Mononuclear cell (primary cell): ENCODE measurements around the gene MOB2. TPM values are rescaled to one million over a fixed set of nuclear protein-coding genes. Genes with fewer than 3 reads are reported as not detected.

Experiments
- H3K27me3 ChIP-seq: 2 replicates; pipeline ENCODE4 v1.6.0; 2011; ENCODE audit warnings: low read length, control low read depth; ENCODE audit not compliant: insufficient read depth
- H3K4me1 ChIP-seq: 2 replicates; pipeline ENCODE4 v1.5.1; 2011; ENCODE audit warnings: mild to moderate bottlenecking, low read length, control low read depth; ENCODE audit not compliant: insufficient read depth
- H3K4me3 ChIP-seq: 2 replicates; pipeline ENCODE4 v1.5.1; 2011; ENCODE audit warnings: mild to moderate bottlenecking, low read length, moderate library complexity
- H3K9me3 ChIP-seq: 2 replicates; pipeline ENCODE4 v1.5.1; 2011; ENCODE audit warnings: low read depth, mild to moderate bottlenecking, control low read depth, low read length
- total RNA-seq: library from RNA; depleted of rRNA; stranded (reverse); fragments of >200 nt; gene quantifications from one replicate; pipeline ENCODE4 v1.2.3, GENCODE V29; 2012

MOB2 gene
- total RNA-seq, 1 donor = 20.7 TPM

- Histone ChIP-seq H3K9me3 (no peaks in the 10 kb centered on the region), H3K27me3 (no peaks in the 10 kb centered on the region), H3K4me1 (peaks cover 15% of the 10 kb centered on the region), H3K4me3 (no peak overlapping the region)
These were observed 1.4 kb upstream of the MOB2 start for GRCh38 chr11:1487851-1488574.

GRCh38 chr11:1487091-1487850 lies 692 bp upstream of the MOB2 start:
- H3K4me3 ChIP-seq = no peak overlapping the region
- H3K4me1 ChIP-seq = peaks cover 15% of the 10 kb centered on the region
- H3K27me3 ChIP-seq = no peaks in the 10 kb centered on the region
- no peaks in the 10 kb centered on the region for H3K9me3 ChIP-seq

GRCh38 chr11:1485504-1485885 lies 1.1 kb downstream of the MOB2 start:
- Histone ChIP-seq H3K27me3 (no peaks in the 10 kb centered on the region), H3K4me1 (peaks cover 15% of the 10 kb centered on the region), H3K9me3 (no peaks in the 10 kb centered on the region), H3K4me3 (no peak overlapping the region)

- Histone ChIP-seq H3K27me3 (no peaks in the 10 kb centered on the region), H3K4me1 (peaks cover 15% of the 10 kb centered on the region), H3K4me3 (no peak overlapping the region), H3K9me3 (no peaks in the 10 kb centered on the region)
These were observed 1.7 kb downstream of the MOB2 start for GRCh38 chr11:1484695-1485503.

GRCh38 chr11:1484061-1484671 lies 2.4 kb downstream of the MOB2 start:
- Histone ChIP-seq H3K4me1 (peaks cover 15% of the 10 kb centered on the region), H3K9me3 (no peaks in the 10 kb centered on the region), H3K27me3 (no peaks in the 10 kb centered on the region), H3K4me3 (no peak overlapping the region)

GRCh38 chr11:1483445-1483961 lies 3.1 kb downstream of the MOB2 start:
- Histone ChIP-seq H3K27me3 (no peaks in the 10 kb centered on the region), H3K9me3 (no peaks in the 10 kb centered on the region), H3K4me1 (peaks cover 15% of the 10 kb centered on the region), H3K4me3 (no peak overlapping the region)

GRCh38 chr11:1482581-1483444 lies 3.8 kb downstream of the MOB2 start:
- Histone ChIP-seq H3K4me3 (no peak overlapping the region), H3K9me3 (no peaks in the 10 kb centered on the region), H3K27me3 (no peaks in the 10 kb centered on the region), H3K4me1 (peaks cover 15% of the 10 kb centered on the region)

- H3K9me3 ChIP-seq = no peaks in the 10 kb centered on the region
- no peaks in the 10 kb centered on the region for H3K27me3 ChIP-seq
- H3K4me3 ChIP-seq = no peak overlapping the region
- H3K4me1 ChIP-seq = peaks cover 8% of the 10 kb centered on the region
These were observed 4.6 kb downstream of the MOB2 start for GRCh38 chr11:1481861-1482441.

GRCh38 chr11:1481483-1481825 lies 5.1 kb downstream of the MOB2 start:
- Histone ChIP-seq H3K4me3 (no peak overlapping the region), H3K9me3 (no peaks in the 10 kb centered on the region), H3K4me1 (peaks cover 7% of the 10 kb centered on the region), H3K27me3 (no peaks in the 10 kb centered on the region)

GRCh38 chr11:1480555-1481482 lies 5.8 kb downstream of the MOB2 start:
- Histone ChIP-seq H3K9me3 (no peaks in the 10 kb centered on the region), H3K4me1 (peaks cover under 1% of the 10 kb centered on the region), H3K27me3 (no peaks in the 10 kb centered on the region), H3K4me3 (no peak overlapping the region)

- Histone ChIP-seq H3K4me3 (no peak overlapping the region), H3K27me3 (no peaks in the 10 kb centered on the region), H3K4me1 (no peaks in the 10 kb centered on the region), H3K9me3 (no peaks in the 10 kb centered on the region)
These were observed 6.4 kb downstream of the MOB2 start for GRCh38 chr11:1480191-1480554.

GRCh38 chr11:1479678-1480118 lies 6.9 kb downstream of the MOB2 start:
- H3K4me1 ChIP-seq = no peaks in the 10 kb centered on the region
- no peaks in the 10 kb centered on the region for H3K27me3 ChIP-seq
- no peak overlapping the region for H3K4me3 ChIP-seq
- no peaks in the 10 kb centered on the region for H3K9me3 ChIP-seq
